NCI-H2196 (cell line): ENCODE results near the gene GRK2.
A peak's percentile ranks its signal among the peaks of the same experiment; 100 is the strongest.
"Not testable (repeated sequence)": the region's sequence is repeated elsewhere in the genome, so short reads cannot be mapped to it uniquely, and the experiment has no call there.

Experiments
- DNase-seq: peaks from one replicate; lab custom pipeline; 2025; ENCODE audit not compliant: unreplicated experiment; lab: John Stamatoyannopoulos, UW

The GRK2 gene

GRCh38 chr11:67253872-67254624 is 12.2 kb upstream of the GRK2 start:
- no peak for DNase-seq

- DNase-seq: no peak
Observed at GRCh38 chr11:67254798-67255197, 11.5 kb upstream of the GRK2 start.

DNA sequence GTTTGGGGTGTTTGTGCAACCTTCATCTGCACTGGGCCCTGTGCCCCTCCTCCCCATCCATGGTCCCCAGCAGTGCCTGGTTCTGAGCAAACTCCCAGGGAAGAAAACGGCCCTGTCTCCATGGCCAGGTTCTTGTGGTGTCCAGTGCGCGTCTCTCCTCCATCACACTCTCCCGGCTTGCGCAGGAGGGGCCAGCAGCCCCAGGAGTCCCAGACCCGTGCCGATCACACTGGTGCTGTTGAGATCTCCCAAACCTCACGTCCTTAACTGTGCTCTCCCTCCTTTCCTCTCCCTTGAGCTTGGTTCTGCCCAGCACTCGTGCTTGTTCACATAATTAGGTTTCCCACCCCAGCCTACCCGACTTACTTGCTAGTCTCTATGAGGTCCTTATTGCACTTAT is 10.9 kb upstream of the GRK2 start:
- DNase-seq: no peak

GRCh38 chr11:67255864-67256263 is 10.4 kb upstream of the GRK2 start:
- DNase-seq: no peak

GRCh38 chr11:67256477-67257135 is 9.7 kb upstream of the GRK2 start:
- DNase-seq: no peak

GRCh38 chr11:67260406-67260805 is 5.9 kb upstream of the GRK2 start:
- DNase-seq: no peak

DNA sequence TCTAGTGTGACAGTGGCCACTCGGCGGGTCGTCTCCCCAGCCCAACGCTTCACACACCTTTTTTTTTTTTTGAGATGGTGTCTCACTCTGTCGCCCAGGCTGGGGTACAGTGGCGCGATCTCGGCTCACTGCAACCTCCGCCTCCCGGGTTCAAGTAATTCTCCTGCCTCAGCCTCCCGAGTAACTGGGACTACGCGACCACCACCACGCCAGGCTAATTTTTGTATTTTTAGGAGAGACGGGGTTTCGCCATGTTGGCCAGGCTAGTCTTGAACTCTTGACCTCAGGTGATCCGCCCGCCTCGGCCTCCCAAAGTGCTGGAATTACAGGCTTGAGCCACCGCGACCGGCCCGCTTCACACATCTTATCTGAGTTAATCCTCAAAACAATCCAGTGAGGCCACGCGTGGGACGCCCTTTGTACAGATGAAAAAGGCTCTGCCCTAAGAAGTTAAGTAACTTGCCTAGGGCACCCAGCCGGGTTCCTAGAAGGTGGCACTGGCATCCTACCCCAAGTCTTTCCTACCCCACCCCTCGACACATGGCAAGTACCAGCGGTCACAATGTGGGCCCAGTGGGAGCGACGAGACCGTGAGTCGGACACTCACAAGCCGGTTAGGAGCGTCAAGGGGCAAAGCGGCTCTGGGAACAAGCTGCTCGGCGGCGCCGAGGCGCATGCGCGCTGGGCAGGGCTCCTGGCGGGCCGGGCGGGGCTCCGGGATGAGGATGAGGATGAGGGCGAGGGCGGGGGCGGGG is 5.2 kb upstream of the GRK2 start:
- DNase-seq: not testable (repeated sequence)

GRCh38 chr11:67261640-67261945 is 4.7 kb upstream of the GRK2 start:
- no peak for DNase-seq

- no peak for DNase-seq
Observed at GRCh38 chr11:67261946-67262681, 4.2 kb upstream of the GRK2 start.

DNA sequence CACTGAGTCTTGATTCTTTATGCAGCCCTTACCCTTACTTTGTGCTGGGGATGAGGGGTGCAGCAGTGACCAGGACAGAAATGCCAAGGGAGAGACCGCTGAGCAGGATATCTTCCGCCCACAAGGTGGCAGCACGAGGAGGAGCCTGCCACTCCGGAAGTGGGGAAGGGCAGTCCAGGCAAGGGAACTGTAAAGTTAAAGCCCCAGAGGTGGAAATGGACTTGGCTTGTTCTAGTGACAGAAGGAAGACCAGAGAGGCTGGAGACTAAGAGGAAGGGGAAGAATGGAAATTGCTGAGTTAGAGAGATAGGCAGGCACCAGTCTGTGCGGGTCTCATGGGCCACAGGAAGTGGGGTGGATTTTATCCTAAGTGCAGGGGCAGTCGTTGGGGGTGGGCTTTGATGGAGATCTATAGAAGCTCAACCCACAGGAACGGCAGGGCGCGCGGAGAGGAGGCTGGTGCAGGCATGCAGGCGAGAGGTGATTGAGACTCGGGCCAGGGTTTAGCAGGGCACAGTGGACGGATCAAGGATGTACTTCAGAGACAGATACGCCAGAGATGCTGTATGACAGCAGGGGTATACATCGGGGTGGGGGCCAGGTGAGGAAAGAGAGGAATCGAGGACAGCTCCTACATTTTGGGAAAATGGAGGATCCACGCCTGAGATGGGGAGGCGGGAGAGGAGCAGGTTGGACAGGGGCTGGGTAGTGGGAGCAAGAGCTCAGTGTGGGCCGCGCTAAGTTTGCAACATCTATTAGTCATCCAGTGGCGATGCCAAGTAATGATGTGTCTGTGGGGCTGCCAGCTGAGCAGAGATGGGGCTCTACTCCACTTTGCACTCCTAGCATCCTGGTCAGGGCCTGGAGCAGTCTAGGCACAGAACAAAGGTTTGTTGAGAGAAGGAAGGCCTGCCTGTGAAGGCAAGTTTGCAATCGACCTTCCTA is 3.3 kb upstream of the GRK2 start:
- peak; percentile 80 for DNase-seq

DNA sequence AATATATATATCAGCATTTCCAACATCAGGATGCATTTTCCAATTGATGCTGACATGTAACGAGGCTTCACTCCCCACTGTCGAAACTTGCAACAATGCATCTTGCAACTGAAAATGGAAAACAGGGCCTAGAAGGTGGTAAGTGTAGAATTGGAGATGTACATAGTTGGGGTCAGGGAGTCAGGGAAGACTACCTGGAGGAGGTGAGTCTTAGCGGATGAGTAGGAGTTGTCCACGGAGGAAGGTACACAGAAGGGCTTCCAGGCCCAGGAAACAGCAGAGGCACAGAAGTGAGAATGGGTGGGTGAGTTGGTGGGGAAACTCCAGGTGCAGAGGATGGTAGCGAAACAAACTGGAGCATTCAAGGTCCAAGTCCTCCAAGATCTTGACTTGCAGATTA is 2.0 kb upstream of the GRK2 start:
- DNase-seq: no peak

DNA sequence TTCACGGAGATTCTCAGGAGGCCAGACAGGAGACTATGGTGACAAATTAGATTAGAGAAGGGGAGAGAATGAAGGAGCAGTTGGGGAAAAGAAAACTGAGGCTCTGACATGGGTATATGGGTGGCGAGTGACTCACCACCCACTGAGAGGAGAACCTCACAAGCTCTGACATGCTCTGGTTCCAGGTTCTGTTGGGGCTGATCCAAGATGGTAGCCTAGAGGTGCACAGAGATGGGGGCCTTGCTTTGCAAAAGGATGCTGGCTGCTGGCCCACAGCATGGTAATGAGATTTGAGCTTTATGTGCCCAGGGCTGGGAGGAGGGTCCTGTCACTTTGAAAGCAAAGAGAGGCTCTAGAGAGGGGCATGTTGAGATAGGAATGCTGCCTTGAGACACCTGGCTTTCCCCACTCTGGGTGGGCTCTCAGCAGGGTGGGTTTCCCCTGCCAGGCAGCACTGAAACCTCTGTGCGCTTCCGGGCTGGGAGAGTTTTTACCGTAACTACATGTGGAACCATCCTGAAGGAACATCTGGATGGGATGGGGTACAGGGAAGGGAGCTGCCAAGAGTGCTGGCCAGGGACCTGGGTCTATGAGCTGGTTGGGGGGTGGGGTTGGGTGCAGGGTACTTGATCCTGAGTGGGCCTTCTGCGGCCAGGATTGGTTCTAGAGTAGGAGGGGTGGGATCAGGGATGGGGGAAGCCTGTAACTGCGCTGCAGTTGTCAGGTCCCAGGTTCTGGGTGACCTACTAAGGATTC is 1.2 kb upstream of the GRK2 start:
- no peak for DNase-seq

- DNase-seq: peak; percentile 82
Observed at GRCh38 chr11:67265633-67266448, 432 bp upstream of the GRK2 start.

DNA sequence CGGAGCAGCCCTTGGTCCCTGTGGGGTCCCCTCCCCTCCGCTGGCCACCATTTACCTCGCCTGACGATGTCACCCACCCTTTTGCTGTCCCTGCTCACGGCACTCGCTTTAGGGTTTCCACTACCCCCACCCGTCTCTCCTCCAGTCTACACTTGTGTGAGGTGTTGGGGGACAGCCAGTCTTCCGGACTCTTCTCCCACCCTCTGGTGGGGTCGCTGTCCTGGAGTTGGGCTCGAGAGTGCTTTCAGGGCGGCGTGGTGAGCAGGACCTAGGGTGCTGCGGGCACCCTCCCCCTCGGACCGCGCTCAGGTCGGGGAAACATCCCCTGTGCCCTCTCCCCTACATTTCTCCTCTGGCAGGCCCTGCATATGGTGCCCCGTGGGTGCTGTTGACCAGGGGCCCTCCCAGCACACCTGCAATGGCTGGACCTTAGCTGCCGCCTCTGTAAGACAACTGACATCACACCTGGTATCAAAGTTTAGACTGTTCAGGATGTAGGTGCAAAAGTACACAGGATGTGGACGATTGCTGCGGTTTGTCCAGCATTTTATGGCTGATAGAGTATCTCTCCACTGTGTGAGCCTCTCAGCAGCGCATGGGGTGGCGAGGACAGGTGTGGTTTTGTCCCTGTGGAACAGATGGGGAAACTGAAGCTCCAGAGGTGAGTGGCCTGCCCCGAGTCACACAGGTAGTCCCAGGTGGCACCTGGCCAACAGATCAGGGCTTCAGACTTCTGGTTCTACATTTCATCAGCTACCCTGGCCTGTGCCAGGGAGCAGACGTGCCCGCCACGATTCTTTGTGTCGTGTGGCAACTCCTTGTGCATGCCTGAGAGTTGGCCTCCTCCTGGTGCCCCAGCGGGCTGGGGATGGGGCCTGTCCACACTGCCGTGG is 1.2 kb downstream of the GRK2 start:
- DNase-seq: peak; percentile 53

DNA sequence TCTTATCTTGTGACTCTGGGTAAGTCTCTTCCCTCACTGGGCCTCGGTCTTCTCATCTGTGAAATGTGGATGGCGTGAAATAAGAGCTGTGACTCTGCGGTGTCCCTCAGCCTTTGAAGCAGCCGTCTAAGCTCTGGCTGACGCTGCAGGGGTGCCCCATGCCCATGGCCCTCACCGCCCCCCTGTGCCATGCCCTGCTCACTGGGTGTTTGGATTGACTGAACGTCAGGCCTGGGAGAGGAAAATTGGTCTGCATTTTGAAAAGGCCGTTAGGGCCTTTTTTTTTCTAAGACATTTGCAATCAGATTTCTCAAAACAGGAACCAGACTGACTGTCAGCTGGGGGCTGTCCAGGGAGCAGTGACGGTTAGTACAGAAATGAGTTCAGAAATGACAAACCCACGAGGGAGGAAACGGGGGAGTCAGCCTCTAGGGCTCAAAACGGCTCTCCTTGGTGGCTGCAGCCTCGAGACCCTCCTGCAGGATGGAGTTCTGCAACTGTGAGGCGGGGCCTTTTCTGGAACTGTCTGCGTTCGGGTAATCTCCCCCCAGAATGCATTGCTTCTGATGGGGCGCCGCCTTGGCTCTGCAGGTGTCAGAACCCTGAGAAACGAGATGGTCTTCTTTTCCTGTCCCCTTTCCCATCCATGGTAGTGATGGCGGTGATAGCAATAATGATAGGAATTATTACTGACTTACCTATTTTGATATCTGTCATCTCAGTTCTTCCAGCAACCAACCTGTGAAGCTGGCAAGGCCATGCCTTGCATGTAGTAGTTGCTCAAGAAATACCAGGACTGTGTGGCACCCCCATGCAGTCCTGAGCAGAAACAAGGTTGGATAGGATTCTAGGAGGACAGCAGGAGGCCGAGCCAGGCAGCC is 2.0 kb downstream of the GRK2 start:
- no peak for DNase-seq

DNA sequence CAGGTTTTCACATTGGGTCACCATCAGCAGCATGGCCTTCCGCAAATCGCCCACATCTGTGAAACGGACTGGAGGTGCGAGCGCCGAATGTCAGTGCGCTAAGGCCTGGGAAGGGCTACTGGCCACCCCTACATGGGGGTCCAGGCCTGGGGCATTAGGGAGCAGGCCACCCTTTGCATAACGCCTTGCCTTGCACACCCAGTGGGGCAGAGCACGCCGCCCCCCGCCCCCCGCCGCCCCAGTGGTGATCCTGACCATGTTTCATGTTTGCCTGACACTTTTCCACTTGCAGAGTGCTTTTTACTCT is 2.6 kb downstream of the GRK2 start:
- DNase-seq: no peak
